ENCODE measurements around the gene MXD3. TPM values are rescaled to one million over a fixed set of nuclear protein-coding genes. Genes with fewer than 3 reads are reported as not detected.
"Not testable (repeated sequence)": the region's sequence is repeated elsewhere in the genome, so short reads cannot be mapped to it uniquely, and the experiment has no call there.

The MXD3 gene
- polyA plus RNA-seq, 4 donors: 9.7 to 30.3 (median 26.1) TPM

DNA sequence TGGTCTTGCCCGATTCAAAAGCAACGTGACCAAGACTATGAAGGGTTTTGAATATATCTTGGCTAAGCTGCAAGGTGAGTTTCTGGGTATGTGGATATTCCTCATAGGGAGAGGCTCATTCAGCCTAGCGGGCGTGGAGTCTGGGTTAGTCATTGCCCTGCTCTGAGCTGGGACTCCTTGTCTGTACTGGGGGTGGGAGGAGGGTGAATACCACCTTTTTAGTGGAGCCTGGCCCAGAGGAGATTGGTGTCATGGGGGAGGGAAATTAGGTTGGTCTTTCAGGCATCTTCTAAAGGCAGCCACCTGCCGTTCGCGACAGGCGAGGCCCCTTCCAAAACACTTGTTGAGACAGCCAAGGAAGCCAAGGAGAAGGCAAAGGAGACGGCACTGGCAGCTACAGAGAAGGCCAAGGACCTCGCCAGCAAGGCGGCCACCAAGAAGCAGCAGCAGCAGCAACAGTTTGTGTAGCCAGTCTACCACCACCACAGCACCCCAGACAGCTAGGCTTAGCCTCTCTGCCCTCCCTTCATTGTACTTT is 5.5 kb downstream of the MXD3 start:
- not testable (repeated sequence) for DNase-seq (ENCODE audit: low read depth in 4 of 4, low spot score in 2 of 4)

DNA sequence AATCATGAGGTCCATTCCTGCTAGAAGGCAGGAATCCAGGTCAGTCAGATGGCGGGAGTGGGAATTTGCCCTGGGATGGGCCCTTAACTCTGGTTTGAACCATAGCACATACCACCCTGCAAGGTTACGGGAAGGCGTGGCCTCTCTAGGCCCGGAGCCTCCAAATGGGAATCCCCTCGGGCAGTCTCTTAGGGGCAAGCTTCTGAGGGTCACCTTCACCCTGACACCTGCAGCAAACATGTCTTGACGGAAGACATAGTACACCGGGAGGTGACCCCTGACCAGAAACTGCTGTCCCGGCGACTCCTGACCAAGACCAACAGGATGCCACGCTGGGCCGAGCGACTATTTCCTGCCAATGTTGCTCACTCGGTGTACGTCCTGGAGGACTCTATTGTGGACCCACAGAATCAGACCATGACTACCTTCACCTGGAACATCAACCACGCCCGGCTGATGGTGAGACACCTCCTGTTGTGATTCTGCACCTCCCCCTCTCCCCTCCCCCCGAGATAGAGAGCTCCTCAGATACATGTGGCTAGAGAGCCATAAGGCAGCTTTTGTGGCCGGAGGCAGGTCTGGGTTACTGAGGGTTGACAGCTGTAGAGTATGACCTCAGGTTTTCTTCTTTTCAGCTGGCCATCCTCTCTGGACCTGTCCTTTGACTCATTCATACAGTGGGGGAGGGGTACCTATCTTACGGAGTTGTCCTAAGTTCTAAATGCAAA is 7.1 kb downstream of the MXD3 start:
- no peak for DNase-seq (ENCODE audit: low read depth in 4 of 4, low spot score in 2 of 4)

DNA sequence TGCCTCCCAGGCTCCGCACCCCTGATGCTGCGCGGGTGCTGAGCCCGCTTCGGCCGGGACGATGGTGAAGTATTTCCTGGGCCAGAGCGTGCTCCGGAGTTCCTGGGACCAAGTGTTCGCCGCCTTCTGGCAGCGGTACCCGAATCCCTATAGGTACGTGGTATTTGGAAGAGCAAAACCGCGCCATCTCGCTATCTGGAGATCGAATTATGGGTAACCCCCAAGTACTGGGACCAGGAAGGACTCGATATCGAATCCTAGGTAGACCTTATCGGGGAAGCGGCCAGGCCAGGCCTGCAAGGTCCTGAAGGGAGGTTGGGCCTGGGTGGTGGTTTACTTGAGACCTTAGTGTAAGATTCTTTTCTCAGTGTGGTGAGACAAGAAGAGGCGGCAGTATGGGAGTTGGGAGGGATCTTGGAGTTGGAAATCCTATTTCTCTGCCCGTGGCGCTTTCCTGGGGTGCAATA is 7.7 kb downstream of the MXD3 start:
- no peak for DNase-seq (ENCODE audit: low read depth in 4 of 4, low spot score in 2 of 4)

DNA sequence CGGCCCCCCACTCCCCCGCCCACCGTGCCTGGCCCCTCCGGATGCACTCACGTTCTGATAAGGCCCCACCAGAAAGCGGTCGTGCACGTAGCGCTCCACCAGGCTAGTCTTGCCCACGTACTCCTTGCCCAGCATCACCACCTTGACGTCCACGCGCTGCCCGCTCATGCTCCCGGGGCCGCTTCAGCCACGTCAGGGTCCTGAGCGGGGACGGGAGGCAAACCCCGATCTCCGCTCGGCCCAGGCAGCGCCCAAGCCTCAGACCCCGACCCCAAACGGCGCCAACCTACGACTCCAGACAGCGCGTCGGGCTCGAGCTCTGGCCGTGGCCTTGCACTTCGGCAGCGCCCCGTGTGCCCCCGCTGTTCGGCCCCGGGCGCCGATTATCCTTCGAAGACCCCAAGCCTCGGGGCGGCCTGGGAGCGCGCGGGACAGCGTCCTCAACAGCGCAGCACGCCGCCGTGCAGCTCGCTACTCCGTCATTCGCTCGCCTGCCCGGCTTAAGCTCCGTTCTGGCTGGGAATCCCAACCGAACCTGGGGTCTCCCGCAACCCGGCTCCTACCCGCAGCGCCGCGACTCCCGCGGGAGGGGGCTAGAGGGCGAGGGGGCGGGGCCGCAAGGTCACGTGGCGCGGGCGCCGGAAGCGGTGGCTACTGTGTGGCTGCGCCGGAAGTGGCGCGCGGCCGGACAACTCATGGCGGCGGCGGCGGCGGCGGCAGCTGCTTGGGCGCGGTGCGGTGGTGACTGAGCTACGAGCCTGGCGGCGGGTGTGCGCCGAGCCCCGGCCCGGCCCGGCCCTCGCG is 8.4 kb downstream of the MXD3 start, which contains the start of the genes PRELID1 and RAB24:
TSS of gene PRELID1 (plus strand) at position 679 of the 804 bp plus-strand sequence. CDS start 187 bp downstream, outside the sequence.
TSS of gene RAB24 (minus strand) at position 599 of the 804 bp plus-strand sequence. CDS start at position 168, 431 bp downstream.
- peak in 3 of 4 donors; percentile 58 to 69 (median 60) for DNase-seq (ENCODE audit: low read depth in 4 of 4, low spot score in 2 of 4)

DNA sequence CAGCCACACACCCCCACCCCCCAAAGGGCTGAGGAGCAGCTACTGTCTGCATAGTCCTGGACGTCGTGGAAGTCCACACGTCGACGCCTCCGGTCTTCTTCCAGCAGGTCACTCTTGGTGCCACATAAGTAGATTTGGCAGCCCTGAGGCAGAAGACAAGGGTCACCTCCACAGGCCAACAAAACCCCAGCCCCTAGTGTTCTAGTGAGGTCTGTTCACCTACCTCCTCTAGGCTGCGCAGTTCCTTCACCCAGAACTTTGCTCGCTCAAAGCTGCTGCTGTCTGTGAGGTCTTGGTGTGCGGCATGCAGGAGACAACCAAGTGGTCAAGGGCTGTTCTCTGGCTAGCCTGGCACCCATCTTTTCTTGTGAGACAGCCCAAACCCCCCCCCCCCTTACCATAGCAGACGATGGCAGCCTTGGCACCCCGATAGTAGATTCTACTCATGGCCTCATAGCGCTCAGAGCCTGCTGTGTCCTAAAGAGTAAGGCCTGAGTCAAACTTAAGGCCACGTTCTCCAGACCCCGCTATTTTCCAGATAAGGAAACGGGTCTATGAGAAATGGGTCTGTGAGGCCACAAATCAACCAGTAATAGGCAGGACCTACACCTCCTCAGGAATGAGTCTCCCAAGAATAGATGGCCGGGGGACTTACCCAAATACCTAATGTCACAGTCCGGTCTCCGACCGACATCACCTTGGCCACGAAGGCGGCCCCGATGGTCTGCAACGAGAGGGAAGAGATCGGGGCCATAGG is 9.2 kb downstream of the MXD3 start:
- DNase-seq (ENCODE audit: low read depth in 4 of 4, low spot score in 2 of 4): no peak

DNA sequence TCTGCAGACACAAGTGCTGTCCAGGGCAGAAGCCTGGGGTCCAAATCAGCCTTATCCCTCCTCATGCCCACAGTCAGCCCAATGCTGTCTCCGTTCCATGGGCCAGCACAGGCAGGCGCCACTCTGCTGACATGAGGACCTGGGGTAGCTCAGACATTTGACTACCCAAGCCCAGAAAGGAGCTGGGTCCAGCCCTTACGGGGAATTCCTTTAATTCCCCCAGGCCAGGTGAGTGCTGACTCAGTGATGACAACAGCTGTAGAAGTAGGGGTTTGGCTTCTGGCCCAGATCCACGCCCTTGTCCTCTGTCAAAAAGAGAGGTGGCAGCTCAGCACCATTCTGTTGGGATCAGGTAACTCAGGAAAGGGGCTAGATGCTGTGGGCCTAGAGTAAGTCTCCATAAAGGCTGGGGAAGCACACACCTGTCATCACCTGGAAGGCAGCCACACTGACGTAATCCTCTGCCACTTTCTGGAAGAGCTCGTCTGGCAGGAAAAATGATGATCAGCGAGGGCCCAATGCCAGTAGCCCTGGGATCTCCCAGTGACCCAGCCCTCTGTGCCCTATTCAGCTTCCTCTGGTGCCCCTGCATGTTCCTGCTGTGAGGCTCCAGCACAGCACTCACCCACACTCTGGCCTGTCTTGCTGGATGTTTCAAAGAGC is 10.1 kb downstream of the MXD3 start:
- DNase-seq (ENCODE audit: low read depth in 4 of 4, low spot score in 2 of 4): no peak

DNA sequence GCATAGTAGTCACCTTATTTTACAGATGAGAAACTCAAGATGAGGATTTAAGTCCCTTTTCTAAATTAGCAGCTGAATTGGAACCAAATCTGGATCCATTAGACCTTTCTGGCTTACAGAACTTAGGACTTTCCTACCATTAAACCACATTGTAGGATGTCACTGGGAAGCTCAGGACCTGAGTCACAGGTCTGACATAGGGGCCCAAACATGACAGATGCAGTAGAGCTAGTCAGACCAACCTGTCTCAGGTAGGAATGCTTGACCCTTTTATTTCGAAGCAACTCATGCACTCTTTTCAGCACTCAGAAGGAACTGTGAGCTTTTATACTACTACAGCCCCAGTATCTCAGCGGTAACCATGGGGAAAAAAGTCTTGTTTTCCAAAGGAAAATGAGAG is 10.7 kb downstream of the MXD3 start:
- DNase-seq (ENCODE audit: low read depth in 4 of 4, low spot score in 2 of 4): no peak

DNA sequence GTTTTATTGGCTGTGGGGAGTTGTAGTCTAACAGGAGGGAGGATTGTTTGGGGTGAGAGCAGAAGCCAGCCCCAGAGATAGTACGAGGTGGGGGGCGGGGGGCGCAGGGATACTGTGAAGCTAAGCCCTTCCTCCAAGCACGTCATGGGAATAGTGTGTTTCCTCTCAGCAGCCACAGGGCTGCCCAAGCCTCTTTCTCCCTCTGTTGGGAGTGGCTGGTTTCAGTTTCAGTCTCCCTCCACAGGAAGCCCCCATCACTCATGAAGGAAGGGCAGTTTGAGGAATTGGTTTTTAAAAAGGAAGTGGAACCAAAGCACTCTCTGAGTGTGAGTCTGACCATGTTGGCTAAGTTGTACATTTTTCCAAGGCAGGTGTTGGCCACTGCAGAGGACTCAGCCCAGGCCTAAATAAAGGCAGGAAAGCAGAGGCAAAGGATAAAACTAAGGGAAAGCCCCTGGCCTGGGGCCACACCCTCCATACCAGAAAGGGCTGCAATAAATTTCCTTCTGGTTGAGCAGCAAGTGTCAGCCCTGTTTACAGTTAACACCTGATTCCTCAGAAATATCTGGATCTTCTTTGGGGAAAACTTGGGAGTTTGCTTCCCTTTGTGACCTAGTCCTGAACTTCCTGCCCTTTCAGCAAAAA is 11.3 kb downstream of the MXD3 start:
- no peak for DNase-seq (ENCODE audit: low read depth in 4 of 4, low spot score in 2 of 4)

DNA sequence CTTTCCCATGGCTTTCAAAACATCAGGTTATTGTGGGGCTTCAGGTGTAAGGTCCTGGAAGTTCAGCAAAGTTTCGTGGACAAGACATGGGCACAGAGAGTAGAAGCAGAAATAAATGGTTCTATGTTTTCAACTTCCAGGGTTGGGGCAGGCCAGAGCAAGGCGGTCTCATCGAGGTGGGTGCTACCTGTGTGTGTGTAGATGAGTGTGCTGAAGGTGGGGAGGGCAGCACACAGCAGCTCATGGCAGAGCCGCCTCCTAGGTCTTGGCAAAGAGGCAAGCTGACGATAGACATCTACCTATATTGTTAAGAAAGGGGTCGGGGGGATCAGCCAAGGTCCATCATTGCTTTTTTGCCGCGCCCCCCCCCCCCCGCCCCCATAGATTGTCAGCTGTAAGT is 12.0 kb downstream of the MXD3 start:
- DNase-seq (ENCODE audit: low read depth in 4 of 4, low spot score in 2 of 4): no peak

DNA sequence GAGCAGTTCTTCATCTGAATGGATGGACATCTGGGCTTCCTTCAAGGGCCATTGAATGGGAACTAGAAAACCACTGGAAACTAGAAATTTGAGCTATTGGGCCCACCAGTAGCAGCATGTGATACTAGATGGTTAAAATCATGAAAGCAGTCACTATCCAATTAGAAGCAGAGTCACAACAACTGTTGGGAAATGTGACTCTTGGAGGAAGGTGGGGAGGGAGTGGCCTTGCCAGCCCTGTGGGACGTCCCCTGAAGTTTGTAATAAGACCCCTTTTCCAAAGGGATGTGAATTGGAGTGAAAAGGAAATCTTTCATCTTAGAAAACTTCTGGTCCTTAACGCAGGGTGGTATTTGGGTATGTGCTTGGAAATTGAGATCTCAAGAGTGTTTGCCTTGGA is 13.8 kb downstream of the MXD3 start:
- no peak for DNase-seq (ENCODE audit: low read depth in 4 of 4, low spot score in 2 of 4)

DNA sequence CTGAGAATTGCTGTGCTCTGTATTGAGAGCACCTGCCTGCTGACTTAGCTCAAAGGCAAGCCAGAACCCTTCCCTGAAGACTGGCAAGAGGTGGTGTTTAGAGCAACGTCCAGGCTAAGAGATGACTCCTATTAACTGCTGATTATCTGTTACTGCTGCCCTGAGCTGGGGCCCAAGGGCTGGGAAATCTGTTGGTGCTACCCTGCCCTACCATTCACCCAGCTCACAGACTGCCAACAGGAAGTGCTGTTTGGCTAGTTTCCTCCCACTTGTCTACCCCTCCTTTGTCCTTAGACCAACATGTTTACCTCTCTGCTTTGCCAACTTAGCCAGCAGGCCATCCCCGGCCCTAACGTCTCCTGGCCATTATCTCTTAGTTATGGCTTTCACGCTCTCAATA is 15.1 kb downstream of the MXD3 start:
- DNase-seq (ENCODE audit: low read depth in 4 of 4, low spot score in 2 of 4): no peak

DNA sequence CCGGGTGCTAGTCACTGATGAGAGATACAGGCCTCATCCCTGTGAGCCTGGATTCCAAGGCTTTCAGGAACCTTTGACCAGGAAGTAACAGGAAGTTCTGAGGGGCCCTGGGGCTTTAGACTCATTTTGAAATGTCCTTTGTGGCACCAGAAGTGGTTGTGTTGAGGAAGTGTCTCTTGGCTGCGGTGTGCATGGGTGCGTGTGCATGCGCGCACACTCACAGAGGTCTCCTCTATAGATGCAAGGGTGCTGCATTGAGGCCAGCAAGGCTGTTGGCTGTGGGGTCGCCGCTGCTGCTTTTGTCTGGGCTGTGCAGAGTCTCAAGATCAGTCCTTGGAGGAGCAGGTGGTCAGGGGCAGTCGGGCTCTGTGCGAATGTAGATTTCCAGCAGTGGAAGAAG is 15.8 kb downstream of the MXD3 start:
- no peak for DNase-seq (ENCODE audit: low read depth in 4 of 4, low spot score in 2 of 4)

DNA sequence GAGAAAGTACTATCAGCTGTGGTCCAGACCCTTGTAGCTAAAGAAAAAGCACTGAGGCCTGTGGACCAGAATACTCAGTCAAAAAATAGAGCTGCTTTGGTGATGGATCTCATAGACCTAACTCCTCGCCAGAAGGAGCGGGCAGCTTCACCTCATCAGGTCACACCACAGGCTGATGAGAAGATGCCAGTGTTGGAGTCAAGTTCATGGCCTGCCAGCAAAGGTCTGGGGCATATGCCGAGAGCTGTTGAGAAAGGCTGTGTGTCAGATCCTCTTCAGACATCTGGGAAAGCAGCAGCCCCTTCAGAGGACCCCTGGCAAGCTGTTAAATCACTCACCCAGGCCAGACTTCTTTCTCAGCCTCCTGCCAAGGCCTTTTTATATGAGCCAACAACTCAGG is 17.1 kb downstream of the MXD3 start:
- DNase-seq (ENCODE audit: low read depth in 4 of 4, low spot score in 2 of 4): no peak

DNA sequence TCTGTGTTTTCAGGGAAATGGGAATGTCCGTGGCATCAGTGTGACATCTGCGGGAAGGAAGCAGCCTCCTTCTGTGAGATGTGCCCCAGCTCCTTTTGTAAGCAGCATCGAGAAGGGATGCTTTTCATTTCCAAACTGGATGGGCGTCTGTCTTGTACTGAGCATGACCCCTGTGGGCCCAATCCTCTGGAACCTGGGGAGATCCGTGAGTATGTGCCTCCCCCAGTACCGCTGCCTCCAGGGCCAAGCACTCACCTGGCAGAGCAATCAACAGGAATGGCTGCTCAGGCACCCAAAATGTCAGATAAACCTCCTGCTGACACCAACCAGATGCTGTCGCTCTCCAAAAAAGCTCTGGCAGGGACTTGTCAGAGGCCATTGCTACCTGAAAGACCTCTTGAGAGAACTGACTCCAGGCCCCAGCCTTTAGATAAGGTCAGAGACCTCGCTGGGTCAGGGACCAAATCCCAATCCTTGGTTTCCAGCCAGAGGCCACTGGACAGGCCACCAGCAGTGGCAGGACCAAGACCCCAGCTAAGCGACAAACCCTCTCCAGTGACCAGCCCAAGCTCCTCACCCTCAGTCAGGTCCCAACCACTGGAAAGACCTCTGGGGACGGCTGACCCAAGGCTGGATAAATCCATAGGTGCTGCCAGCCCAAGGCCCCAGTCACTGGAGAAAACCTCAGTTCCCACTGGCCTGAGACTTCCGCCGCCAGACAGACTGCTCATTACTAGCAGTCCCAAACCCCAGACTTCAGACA is 17.7 kb downstream of the MXD3 start:
- DNase-seq (ENCODE audit: low read depth in 4 of 4, low spot score in 2 of 4): no peak

DNA sequence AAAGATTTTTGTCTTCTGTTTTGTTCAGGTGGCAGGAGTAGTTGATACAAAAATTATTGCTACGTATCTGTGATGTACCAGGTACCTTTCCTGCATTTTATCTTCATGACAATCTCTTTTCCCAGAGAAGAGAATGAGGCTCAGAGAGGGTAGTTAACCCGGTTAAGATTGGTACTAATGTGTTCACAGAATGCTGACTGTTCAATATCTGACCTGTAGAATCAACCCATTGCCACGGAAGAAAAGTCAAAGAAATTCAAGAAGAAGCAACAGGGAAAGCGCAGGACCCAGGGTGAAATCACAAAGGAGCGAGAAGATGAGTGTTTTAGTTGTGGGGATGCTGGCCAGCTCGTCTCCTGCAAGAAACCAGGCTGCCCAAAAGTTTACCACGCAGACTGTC is 20.0 kb downstream of the MXD3 start:
- DNase-seq (ENCODE audit: low read depth in 4 of 4, low spot score in 2 of 4): no peak

DNA sequence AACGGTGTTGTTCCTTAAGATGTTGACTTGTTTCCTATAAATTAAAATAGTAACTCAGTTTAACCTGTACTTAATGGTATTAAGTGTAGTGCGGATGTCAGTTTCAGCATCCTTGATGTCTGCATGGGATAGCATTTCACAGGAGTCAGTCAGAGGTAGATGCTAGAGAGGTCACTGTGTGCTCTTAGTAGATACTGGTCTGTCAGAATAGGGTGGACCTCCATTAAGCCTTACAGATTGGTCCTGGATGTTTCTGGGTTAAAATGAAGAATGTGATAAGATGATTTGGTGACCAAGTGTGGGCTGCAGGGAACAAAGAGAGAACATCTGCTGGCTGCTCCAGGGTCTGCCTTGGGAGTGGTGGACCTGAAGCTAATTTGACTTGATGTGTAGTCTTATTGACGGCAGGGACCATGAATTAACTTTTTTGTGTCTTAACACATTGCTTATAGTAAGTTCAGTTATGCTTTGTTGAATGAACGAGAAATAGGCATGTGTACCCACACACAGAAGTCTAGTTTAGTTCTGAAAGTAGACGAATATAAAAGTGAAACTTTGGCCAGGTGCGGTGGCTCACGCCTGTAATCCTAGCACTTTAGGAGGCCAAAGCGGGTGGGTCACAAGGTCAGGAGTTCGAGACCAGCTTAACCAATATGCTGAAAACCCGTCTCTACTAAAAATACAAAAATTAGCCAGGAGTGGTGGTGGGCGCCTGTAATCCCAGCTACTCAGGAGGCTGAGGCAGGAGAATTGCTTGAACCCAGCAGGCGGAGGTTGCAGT is 20.7 kb downstream of the MXD3 start:
- no peak for DNase-seq (ENCODE audit: low read depth in 4 of 4, low spot score in 2 of 4)

DNA sequence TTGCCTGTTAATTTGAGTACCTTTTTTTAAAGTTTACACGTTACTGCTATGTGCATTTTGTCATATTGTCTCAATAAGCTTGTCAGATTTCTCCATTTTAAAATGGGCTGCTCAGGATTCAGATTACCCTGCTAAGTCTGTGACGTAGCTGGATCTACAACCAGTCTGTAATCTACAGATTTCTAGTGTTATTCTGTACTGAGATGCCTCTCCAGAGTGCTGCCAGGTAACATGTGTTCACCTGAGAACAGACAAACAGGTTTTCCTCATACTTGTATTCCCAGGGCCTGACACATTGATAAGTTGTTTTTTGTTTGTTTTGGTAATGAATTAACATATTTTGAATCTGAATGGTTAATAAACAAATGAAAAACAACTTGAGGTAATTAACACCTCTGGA is 23.5 kb downstream of the MXD3 start:
- no peak for DNase-seq (ENCODE audit: low read depth in 4 of 4, low spot score in 2 of 4)

DNA sequence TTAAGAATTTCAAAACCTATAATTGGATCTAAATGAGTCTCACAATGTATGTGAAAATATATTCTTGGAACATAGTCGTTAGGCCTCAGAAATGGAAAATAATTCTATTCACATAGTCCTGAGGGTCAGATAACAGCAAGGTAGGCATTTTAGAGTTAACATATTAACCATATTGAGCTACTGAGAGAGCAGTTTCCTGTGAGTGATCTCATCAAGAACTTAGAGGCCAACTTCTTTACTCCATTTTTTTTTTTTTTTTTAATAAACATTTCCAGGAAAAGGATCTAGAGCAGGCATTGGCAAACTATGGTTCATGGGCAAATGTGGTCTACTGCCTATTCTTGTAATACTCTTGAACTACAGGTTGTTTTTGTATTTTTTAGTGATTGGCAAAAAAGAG is 34.8 kb downstream of the MXD3 start:
- DNase-seq (ENCODE audit: low read depth in 4 of 4, low spot score in 2 of 4): no peak
